ENCODE measurements around the gene KIAA1671.

Gene KIAA1671

DNA sequence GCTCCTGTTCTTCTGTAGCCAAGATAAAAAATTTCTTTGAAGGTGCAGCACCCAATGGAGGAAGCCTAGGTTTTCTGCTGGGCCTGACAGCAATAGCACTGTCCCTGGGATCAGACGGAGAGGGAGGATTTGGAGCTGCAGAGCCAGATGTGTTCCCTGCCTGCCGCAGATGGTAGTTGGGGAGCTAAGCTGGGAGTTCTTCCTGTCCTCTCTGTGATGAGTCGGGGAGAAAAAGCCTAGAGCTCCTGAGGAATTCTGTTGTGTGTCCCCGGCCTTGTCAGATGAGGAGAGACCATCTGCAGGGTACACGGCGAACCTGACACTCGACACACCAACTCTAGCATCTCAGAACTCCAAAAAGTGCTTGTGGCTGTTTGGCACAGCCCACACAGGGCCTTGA is 143.4 kb downstream of the KIAA1671 start:
- no peak overlapping the region for H3K4me2 ChIP-seq (ENCODE audit: low read depth, low read length, poor library complexity, severe bottlenecking)
- no peaks in the 10 kb centered on the region for H4K20me1 ChIP-seq (ENCODE audit: insufficient read depth, low read length, poor library complexity, severe bottlenecking)
- H3K4me3 ChIP-seq (ENCODE audit: low read length, poor library complexity, severe bottlenecking): no peak overlapping the region
- no peak overlapping the region for H2AFZ ChIP-seq (ENCODE audit: low read length)
- no peaks in the 10 kb centered on the region for H3K27me3 ChIP-seq (ENCODE audit: insufficient read depth, low read length, poor library complexity, severe bottlenecking)
- TF ChIP-seq EZH2phosphoT487 (IDR thresholded peaks at IDR 0.05; ENCODE audit: borderline replicate concordance): no peak
- TF ChIP-seq, protein P1, sequence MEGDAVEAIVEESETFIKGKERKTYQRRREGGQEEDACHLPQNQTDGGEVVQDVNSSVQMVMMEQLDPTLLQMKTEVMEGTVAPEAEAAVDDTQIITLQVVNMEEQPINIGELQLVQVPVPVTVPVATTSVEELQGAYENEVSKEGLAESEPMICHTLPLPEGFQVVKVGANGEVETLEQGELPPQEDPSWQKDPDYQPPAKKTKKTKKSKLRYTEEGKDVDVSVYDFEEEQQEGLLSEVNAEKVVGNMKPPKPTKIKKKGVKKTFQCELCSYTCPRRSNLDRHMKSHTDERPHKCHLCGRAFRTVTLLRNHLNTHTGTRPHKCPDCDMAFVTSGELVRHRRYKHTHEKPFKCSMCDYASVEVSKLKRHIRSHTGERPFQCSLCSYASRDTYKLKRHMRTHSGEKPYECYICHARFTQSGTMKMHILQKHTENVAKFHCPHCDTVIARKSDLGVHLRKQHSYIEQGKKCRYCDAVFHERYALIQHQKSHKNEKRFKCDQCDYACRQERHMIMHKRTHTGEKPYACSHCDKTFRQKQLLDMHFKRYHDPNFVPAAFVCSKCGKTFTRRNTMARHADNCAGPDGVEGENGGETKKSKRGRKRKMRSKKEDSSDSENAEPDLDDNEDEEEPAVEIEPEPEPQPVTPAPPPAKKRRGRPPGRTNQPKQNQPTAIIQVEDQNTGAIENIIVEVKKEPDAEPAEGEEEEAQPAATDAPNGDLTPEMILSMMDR (conservative IDR thresholded peaks at IDR 0.05; ENCODE audit: low read length): no peak
- no peak overlapping the region for H3K9ac ChIP-seq (ENCODE audit: low read depth, low read length, poor library complexity, severe bottlenecking)
- no peaks in the 10 kb centered on the region for H3K79me2 ChIP-seq (ENCODE audit: insufficient read depth, low read length)
- H3K9me3 ChIP-seq (ENCODE audit: insufficient read depth, low read depth, low read length): no peaks in the 10 kb centered on the region
- no peaks in the 10 kb centered on the region for H3F3A ChIP-seq (ENCODE audit: low read depth)
- no peaks in the 10 kb centered on the region for H3K36me3 ChIP-seq (ENCODE audit: insufficient read depth, low read length)
- no peaks in the 10 kb centered on the region for H3K4me1 ChIP-seq (ENCODE audit: insufficient read depth, low read length, poor library complexity, severe bottlenecking)
- H3K9me2 ChIP-seq (replicated peaks; ENCODE audit: low read depth, low read length): no peaks in the 10 kb centered on the region

DNA sequence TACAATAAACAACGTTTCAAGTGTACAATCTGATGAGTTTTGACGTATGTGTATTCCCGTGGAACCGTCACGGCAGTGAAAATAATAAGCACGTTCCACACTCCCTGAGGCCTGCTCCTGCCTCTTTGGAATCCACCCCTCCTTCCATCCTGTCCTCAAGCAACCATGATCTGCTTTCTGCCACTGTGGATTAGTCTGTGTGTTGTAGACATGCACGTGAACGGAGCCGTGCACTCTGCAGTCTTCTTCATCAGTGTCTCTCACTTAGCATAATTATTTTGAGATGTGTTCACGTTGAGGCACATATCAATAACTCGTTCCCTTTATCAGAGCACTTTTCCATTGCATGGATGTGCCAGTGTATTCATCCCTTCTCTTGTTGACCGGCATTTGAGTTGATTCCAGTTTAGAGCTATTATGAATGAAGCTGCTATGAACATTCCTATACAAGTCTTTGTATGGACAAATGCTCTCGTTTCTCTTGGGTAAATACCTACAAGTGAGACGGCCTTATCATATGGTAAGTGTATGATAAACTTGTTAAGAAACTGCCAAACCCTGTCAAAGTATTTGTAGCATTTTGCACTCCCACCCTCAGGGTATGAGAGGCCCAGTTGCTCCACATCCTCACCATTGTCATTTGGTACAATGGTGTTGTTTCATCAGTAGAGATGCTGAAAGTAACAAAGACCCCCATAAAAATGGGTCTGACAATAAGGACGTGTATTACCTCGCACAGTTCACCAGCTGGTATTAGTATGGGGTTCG is 144.3 kb downstream of the KIAA1671 start:
- TF ChIP-seq, protein P1 (conservative IDR thresholded peaks at IDR 0.05; ENCODE audit: low read length): no peak
- TF ChIP-seq EZH2phosphoT487 (IDR thresholded peaks at IDR 0.05; ENCODE audit: borderline replicate concordance): no peak
- H3K36me3 ChIP-seq (ENCODE audit: insufficient read depth, low read length): no peaks in the 10 kb centered on the region

DNA sequence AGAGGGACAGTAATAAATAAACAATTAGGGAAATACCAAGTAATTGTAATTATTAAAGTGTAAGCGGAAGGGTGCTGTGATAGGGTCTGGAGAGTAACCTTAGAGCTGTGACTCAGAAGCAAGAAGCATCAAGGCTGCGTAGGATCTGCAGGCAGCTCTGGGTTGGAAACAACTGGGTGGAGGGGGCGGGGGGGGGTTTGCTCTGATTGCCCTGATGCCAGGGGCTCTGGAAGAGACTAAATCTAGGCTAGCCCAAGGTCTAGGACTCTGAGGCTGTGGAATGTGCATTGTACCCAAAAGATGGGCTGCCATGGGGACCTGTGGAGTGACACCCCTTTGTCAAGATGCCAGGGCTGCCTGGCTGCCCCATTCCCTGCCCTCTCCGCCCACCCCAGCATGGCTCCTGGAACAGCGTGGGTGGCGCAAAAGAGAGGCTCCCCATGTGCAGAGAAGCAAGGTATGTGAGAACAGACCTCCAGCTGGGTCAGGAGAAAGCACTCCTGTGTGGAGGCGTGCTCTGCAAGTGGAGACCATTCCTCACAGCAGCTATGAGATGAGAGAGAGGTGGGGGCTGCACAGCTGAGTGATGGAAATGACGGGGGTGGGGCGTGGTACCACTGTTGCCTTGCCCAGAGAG is 146.0 kb downstream of the KIAA1671 start:
- Histone ChIP-seq H3K36me3 (ENCODE audit: insufficient read depth, low read length) (no peaks in the 10 kb centered on the region), H3K9me2 (replicated peaks; ENCODE audit: low read depth, low read length) (no peaks in the 10 kb centered on the region), H3K4me1 (ENCODE audit: insufficient read depth, low read length, poor library complexity, severe bottlenecking) (no peaks in the 10 kb centered on the region), H3K27me3 (ENCODE audit: insufficient read depth, low read length, poor library complexity, severe bottlenecking) (no peaks in the 10 kb centered on the region), H3K9me3 (ENCODE audit: insufficient read depth, low read depth, low read length) (no peaks in the 10 kb centered on the region), H3K4me3 (ENCODE audit: low read length, poor library complexity, severe bottlenecking) (no peak overlapping the region), H3K4me2 (ENCODE audit: low read depth, low read length, poor library complexity, severe bottlenecking) (no peak overlapping the region), H3K9ac (ENCODE audit: low read depth, low read length, poor library complexity, severe bottlenecking) (no peak overlapping the region), H3K79me2 (ENCODE audit: insufficient read depth, low read length) (no peaks in the 10 kb centered on the region), H3F3A (ENCODE audit: low read depth) (no peaks in the 10 kb centered on the region), H4K20me1 (ENCODE audit: insufficient read depth, low read length, poor library complexity, severe bottlenecking) (no peaks in the 10 kb centered on the region), H2AFZ (ENCODE audit: low read length) (no peak overlapping the region)
- TF ChIP-seq, protein P1 (conservative IDR thresholded peaks at IDR 0.05; ENCODE audit: low read length): no peak
- no peak for TF ChIP-seq EZH2phosphoT487 (IDR thresholded peaks at IDR 0.05; ENCODE audit: borderline replicate concordance)

More for the DNA sequence above, 144.3 kb downstream of the KIAA1671 start:
- no peaks in the 10 kb centered on the region for H3F3A ChIP-seq (ENCODE audit: low read depth)
- H3K9me3 ChIP-seq (ENCODE audit: insufficient read depth, low read depth, low read length): no peaks in the 10 kb centered on the region
- H3K27me3 ChIP-seq (ENCODE audit: insufficient read depth, low read length, poor library complexity, severe bottlenecking): no peaks in the 10 kb centered on the region
- H2AFZ ChIP-seq (ENCODE audit: low read length): no peak overlapping the region
- H3K9ac ChIP-seq (ENCODE audit: low read depth, low read length, poor library complexity, severe bottlenecking): no peak overlapping the region
- no peaks in the 10 kb centered on the region for H3K9me2 ChIP-seq (replicated peaks; ENCODE audit: low read depth, low read length)
- no peaks in the 10 kb centered on the region for H4K20me1 ChIP-seq (ENCODE audit: insufficient read depth, low read length, poor library complexity, severe bottlenecking)
- H3K4me1 ChIP-seq (ENCODE audit: insufficient read depth, low read length, poor library complexity, severe bottlenecking): no peaks in the 10 kb centered on the region
- no peak overlapping the region for H3K4me2 ChIP-seq (ENCODE audit: low read depth, low read length, poor library complexity, severe bottlenecking)
- no peak overlapping the region for H3K4me3 ChIP-seq (ENCODE audit: low read length, poor library complexity, severe bottlenecking)
- no peaks in the 10 kb centered on the region for H3K79me2 ChIP-seq (ENCODE audit: insufficient read depth, low read length)

Measured in Loucy (cell line).